Measurements from ENCODE around the gene VEZT. TPM values are rescaled to one million over a fixed set of nuclear protein-coding genes. Genes with fewer than 3 reads are reported as not detected.

Gene VEZT
- total RNA-seq, 1 donor from 2014 or later = 69.9 TPM

- Histone ChIP-seq H3K36me3 (no peaks in the 10 kb centered on the region), H3K9me3 (no peaks in the 10 kb centered on the region), H3K27ac (no peak overlapping the region), H3K4me1 (peaks cover 11% of the 10 kb centered on the region), H3K27me3 (no peaks in the 10 kb centered on the region), H3K4me3 (no peak overlapping the region)
- intact Hi-C loops (cut with DNase I) = no loop called here
- no peak for TF ChIP-seq CTCF (IDR thresholded peaks at IDR 0.05)
- DNase-seq (no peak), ATAC-seq (no peak)
These were observed 107.9 kb downstream of the VEZT start for GRCh38 chr12:95325501-95325900.

GRCh38 chr12:95326445-95326844 is 108.8 kb downstream of the VEZT start:
- no peaks in the 10 kb centered on the region for H3K27me3 ChIP-seq
- H3K36me3 ChIP-seq = no peaks in the 10 kb centered on the region
- intact Hi-C loops (cut with DNase I) = no loop called here
- no peak overlapping the region for H3K4me3 ChIP-seq
- H3K27ac ChIP-seq = no peak overlapping the region
- DNase-seq (no peak), ATAC-seq (no peak)
- no peaks in the 10 kb centered on the region for H3K9me3 ChIP-seq
- H3K4me1 ChIP-seq = peaks cover 11% of the 10 kb centered on the region
- no peak for TF ChIP-seq CTCF (IDR thresholded peaks at IDR 0.05)

GRCh38 chr12:95326855-95327254 is 109.2 kb downstream of the VEZT start:
- no peak for TF ChIP-seq CTCF (IDR thresholded peaks at IDR 0.05)
- intact Hi-C loops (cut with DNase I) = no loop called here
- no peak for ATAC-seq
- Histone ChIP-seq H3K27me3 (no peaks in the 10 kb centered on the region), H3K4me1 (peaks cover 9% of the 10 kb centered on the region), H3K36me3 (no peaks in the 10 kb centered on the region), H3K27ac (no peak overlapping the region), H3K9me3 (no peaks in the 10 kb centered on the region), H3K4me3 (no peak overlapping the region)
- no peak for DNase-seq

GRCh38 chr12:95328708-95329107 is 111.1 kb downstream of the VEZT start:
- no peaks in the 10 kb centered on the region for H3K27me3 ChIP-seq
- H3K36me3 ChIP-seq = no peaks in the 10 kb centered on the region
- DNase-seq = no peak
- no peaks in the 10 kb centered on the region for H3K4me1 ChIP-seq
- TF ChIP-seq CTCF (IDR thresholded peaks at IDR 0.05) = no peak
- no peak overlapping the region for H3K4me3 ChIP-seq
- intact Hi-C loops (cut with DNase I) = no loop called here
- no peaks in the 10 kb centered on the region for H3K9me3 ChIP-seq
- H3K27ac ChIP-seq = no peak overlapping the region
- ATAC-seq = no peak

GRCh38 chr12:95335948-95336347 is 118.3 kb downstream of the VEZT start:
- peak overlapping the region; percentile 3 for H3K27ac ChIP-seq

More at GRCh38 chr12:95335948-95336347, 118.3 kb downstream of the VEZT start:
- H3K9me3 ChIP-seq = no peaks in the 10 kb centered on the region
- no peaks in the 10 kb centered on the region for H3K27me3 ChIP-seq
- peak overlapping the region; percentile 6 for H3K4me3 ChIP-seq
- intact Hi-C loops (cut with DNase I) = loop anchor here (10.0 kb wide), 1 partner anchor 221 kb away; no protein-coding TSS in a partner anchor
- no peaks in the 10 kb centered on the region for H3K4me1 ChIP-seq
- DNase-seq (no peak), ATAC-seq (no peak)
- no peaks in the 10 kb centered on the region for H3K36me3 ChIP-seq
- TF ChIP-seq CTCF (IDR thresholded peaks at IDR 0.05) = no peak
